SU-DHL-6 (cell line): ENCODE data around the gene RECQL.
"Not testable (repeated sequence)": the region's sequence is repeated elsewhere in the genome, so short reads cannot be mapped to it uniquely, and the experiment has no call there.

Experiments
- H2AFZ ChIP-seq: fragments of 200-600 bp; sonication (generic); 2 replicates; pipeline ENCODE4 v1.6.1; 2014; ENCODE audit warnings: low read depth, mild to moderate bottlenecking, moderate library complexity, mixed read lengths, antibody characterized with exemption, low read length; ENCODE audit not compliant: severe bottlenecking
- H3F3A ChIP-seq: fragments of 200-600 bp; shearing (Covaris generic); 2 replicates; pipeline ENCODE4 v1.6.0; 2016; ENCODE audit warnings: antibody characterized with exemption, mild to moderate bottlenecking; ENCODE audit not compliant: insufficient read depth
- H3K27ac ChIP-seq: fragments of 200-600 bp; sonication (generic); 2 replicates; pipeline ENCODE4 v1.5.1; 2016; ENCODE audit warnings: low read depth, mild to moderate bottlenecking, low read length, moderate library complexity, mixed read lengths
- H3K27me3 ChIP-seq: fragments of 200-600 bp; sonication (generic), shearing (Covaris generic); 2 replicates; pipeline ENCODE4 v1.6.0; 2014; ENCODE audit warnings: mild to moderate bottlenecking, low read length
- H3K36me3 ChIP-seq: fragments of 200-600 bp; sonication (generic); 2 replicates; pipeline ENCODE4 v1.6.1; 2014; ENCODE audit warnings: mild to moderate bottlenecking, low read length, mixed read lengths
- H3K4me2 ChIP-seq: fragments of 300-600, 200-600 bp; shearing (Covaris generic), sonication (generic); 2 replicates; pipeline ENCODE4 v1.6.0; 2014; ENCODE audit warnings: low read length, low read depth, mild to moderate bottlenecking; ENCODE audit not compliant: poor library complexity, severe bottlenecking
- H3K4me3 ChIP-seq: fragments of 200-600 bp; sonication (generic); 2 replicates; pipeline ENCODE4 v1.5.1; 2014; ENCODE audit warnings: antibody characterized with exemption, low read length, mild to moderate bottlenecking, mixed read lengths; ENCODE audit not compliant: insufficient read depth, poor library complexity, severe bottlenecking
- H3K79me2 ChIP-seq: fragments of 200-600 bp; sonication (generic); 2 replicates; pipeline ENCODE4 v1.6.1; 2014; ENCODE audit warnings: mild to moderate bottlenecking, low read length, moderate library complexity; ENCODE audit not compliant: insufficient read depth
- H3K9ac ChIP-seq: fragments of 200-600 bp; sonication (generic); 2 replicates; pipeline ENCODE4 v1.7.0; 2014; ENCODE audit warnings: mild to moderate bottlenecking, low read length
- H3K9me2 ChIP-seq: fragments of 200-600 bp; sonication (generic); replicated peaks from 2 replicates; pipeline ENCODE4 v1.6.1; 2014; ENCODE audit warnings: low read length; ENCODE audit not compliant: insufficient read depth
- H3K9me3 ChIP-seq: fragments of 200-600 bp; sonication (generic); 2 replicates; pipeline ENCODE4 v1.6.1; 2014; ENCODE audit warnings: low read length, mixed read lengths; ENCODE audit not compliant: insufficient read depth
- H4K20me1 ChIP-seq: fragments of 200-600 bp; sonication (generic); 2 replicates; pipeline ENCODE4 v1.6.1; 2014; ENCODE audit warnings: low read depth, mild to moderate bottlenecking, antibody characterized with exemption, low read length, moderate library complexity, mixed read lengths
- EZH2phosphoT487 ChIP-seq: fragments of 200-600 bp; sonication (generic), shearing (Covaris generic); conservative IDR thresholded peaks from 2 replicates; pipeline ENCODE4 v1.6.1; 2018; ENCODE audit warnings: mild to moderate bottlenecking, antibody characterized with exemption, low read length, moderate library complexity, mixed read lengths
- TF ChIP-seq, protein P1 (sequence below): fragments of 200-600 bp; sonication (generic); IDR thresholded peaks from one replicate; pipeline ENCODE4 v1.5.1; 2017; ENCODE audit warnings: antibody characterized with exemption, mild to moderate bottlenecking, low read length, moderate library complexity; ENCODE audit not compliant: insufficient read depth, poor library complexity, severe bottlenecking

The RECQL gene

DNA sequence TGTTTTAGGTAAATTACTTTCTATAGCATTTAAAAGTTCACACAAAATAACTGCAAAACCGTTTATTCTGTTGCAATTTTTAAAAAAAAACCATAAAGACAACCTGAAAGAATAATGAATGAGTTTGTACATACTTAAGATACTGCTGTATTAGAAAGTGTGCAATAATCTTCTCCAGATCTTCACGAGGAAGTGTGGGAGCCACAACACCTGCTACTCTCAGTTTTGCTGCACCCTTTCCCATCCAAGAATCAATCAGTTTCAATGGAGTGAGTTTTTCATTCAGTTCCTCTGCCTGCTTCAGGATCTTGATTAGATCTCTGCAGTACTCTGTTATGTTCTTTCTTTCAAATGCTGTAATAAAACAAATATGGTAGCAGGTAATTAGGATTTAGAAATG is 30.1 kb downstream of the RECQL start:
- TF ChIP-seq, protein P1, sequence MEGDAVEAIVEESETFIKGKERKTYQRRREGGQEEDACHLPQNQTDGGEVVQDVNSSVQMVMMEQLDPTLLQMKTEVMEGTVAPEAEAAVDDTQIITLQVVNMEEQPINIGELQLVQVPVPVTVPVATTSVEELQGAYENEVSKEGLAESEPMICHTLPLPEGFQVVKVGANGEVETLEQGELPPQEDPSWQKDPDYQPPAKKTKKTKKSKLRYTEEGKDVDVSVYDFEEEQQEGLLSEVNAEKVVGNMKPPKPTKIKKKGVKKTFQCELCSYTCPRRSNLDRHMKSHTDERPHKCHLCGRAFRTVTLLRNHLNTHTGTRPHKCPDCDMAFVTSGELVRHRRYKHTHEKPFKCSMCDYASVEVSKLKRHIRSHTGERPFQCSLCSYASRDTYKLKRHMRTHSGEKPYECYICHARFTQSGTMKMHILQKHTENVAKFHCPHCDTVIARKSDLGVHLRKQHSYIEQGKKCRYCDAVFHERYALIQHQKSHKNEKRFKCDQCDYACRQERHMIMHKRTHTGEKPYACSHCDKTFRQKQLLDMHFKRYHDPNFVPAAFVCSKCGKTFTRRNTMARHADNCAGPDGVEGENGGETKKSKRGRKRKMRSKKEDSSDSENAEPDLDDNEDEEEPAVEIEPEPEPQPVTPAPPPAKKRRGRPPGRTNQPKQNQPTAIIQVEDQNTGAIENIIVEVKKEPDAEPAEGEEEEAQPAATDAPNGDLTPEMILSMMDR, result no peak
- TF ChIP-seq EZH2phosphoT487, result no peak
- Histone ChIP-seq H3F3A (0 out of 2 replicates have a peak, but pooled peaks cover 3% of the 10 kb centered on the region), H4K20me1 (no peaks in the 10 kb centered on the region), H3K4me2 (no peak overlapping the region), H3K36me3 (peaks cover 47% of the 10 kb centered on the region), H3K27ac (no peak overlapping the region), H3K79me2 (no peaks in the 10 kb centered on the region), H3K4me3 (no peak overlapping the region), H3K27me3 (no peaks in the 10 kb centered on the region), H3K9ac (no peak overlapping the region), H3K9me2 (no peaks in the 10 kb centered on the region), H3K9me3 (no peaks in the 10 kb centered on the region), H2AFZ (no peak overlapping the region)

DNA sequence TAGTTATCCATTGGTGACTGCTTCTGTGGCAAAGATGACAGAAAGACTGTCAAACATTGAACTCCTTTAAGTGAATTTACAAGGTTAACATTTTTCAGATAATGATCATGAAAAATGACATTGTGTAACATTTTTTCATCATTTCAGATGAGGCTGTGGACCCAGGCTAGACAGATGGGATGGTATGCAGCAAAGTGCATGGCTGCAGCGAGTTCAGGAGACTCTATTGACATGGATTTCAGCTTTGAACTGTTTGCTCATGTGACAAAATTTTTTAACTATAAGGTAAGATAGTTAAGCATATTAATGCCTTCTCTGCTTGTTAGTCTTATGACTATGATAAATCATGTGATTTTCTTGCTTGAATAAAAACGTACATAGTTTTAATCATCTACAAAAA is 34.1 kb downstream of the RECQL start:
- not testable (repeated sequence) for H4K20me1 ChIP-seq, H3K79me2 ChIP-seq, H3K9ac ChIP-seq, H3K27ac ChIP-seq, H3K27me3 ChIP-seq, H3K4me2 ChIP-seq, H3K9me2 ChIP-seq, H3K9me3 ChIP-seq, H2AFZ ChIP-seq, H3K4me3 ChIP-seq, H3F3A ChIP-seq
- peaks cover 22% of the 10 kb centered on the region; the same call in 1 of the 2 replicates for H3K36me3 ChIP-seq

DNA sequence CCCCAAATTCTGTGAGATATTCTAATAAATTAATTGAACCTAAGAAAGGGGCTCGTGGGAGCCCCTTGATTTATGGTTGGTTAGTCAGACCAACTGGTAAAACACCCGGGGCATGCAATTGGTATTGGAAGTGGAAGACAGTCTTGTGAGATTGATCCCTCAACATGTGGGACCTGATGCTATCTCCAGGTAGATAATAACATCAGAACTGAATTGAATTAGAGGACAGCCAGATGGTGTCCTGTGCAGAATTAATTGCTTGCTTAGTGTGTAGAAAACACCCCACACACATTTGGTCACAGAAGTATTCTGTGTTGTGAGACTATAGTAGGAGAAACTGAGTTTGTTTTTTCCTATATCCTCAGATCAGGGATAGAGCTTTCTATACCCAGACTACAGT is 42.0 kb downstream of the RECQL start:
- TF ChIP-seq EZH2phosphoT487, result no peak
- TF ChIP-seq, protein P1, result no peak
- no peak overlapping the region for H3K9ac ChIP-seq
- H3F3A ChIP-seq, result peaks cover 4% of the 10 kb centered on the region; the same call in 1 of the 2 replicates
- H3K4me3 ChIP-seq, result no peak overlapping the region
- no peaks in the 10 kb centered on the region for H3K27me3 ChIP-seq
- no peaks in the 10 kb centered on the region for H4K20me1 ChIP-seq
- H3K9me2 ChIP-seq, result no peaks in the 10 kb centered on the region
- no peak overlapping the region for H3K27ac ChIP-seq
- no peaks in the 10 kb centered on the region for H3K9me3 ChIP-seq
- H2AFZ ChIP-seq, result no peak overlapping the region
- H3K79me2 ChIP-seq, result no peaks in the 10 kb centered on the region
- H3K4me2 ChIP-seq, result no peak overlapping the region
- H3K36me3 ChIP-seq, result peaks cover 26% of the 10 kb centered on the region; the same call in 1 of the 2 replicates

DNA sequence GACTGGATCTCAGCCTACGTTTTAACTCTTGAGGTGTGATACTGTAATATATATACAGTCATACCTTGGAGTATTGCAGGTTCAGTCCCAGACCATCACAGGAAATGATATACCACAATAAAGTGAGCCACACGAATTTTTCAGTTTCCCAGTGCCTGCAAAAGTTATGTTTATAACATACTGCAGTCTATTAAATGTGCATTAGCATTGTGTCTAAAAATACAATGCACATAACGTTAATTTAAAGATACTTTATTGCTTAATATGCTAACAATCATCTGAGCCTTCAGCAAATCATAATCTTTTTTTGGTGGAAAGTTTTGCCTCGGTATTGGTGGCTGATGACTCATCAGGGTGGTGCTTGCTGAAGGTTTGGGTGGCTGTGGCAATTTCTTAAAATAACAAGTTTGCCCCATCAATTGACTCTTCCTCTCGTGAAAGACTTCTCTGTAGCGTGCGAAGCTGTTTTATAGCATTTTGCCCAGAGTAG is 45.1 kb downstream of the RECQL start:
- no peaks in the 10 kb centered on the region for H3K27me3 ChIP-seq
- no peak overlapping the region for H3K4me3 ChIP-seq
- no peaks in the 10 kb centered on the region for H3F3A ChIP-seq
- no peak for TF ChIP-seq EZH2phosphoT487
- TF ChIP-seq, protein P1, result no peak
- H3K9me2 ChIP-seq, result no peaks in the 10 kb centered on the region
- peaks cover 17% of the 10 kb centered on the region; the same call in 1 of the 2 replicates for H3K36me3 ChIP-seq
- H3K4me2 ChIP-seq, result no peak overlapping the region
- no peak overlapping the region for H3K9ac ChIP-seq
- no peaks in the 10 kb centered on the region for H3K9me3 ChIP-seq
- H3K79me2 ChIP-seq, result no peaks in the 10 kb centered on the region
- H2AFZ ChIP-seq, result no peak overlapping the region
- no peak overlapping the region for H3K27ac ChIP-seq
- H4K20me1 ChIP-seq, result no peaks in the 10 kb centered on the region
